Progenitor cell of endocrine pancreas (in vitro differentiated cells): ENCODE data around the gene GP1BB. TPM values are rescaled to one million over a fixed set of nuclear protein-coding genes. Genes with fewer than 3 reads are reported as not detected.

ENCODE experiments used
- DNase-seq: peaks from one replicate; pipeline ENCODE4 v3.0.0; 2021; ENCODE audit warnings: low spot score; ENCODE audit not compliant: unreplicated experiment
- H3K27ac Mint-ChIP-seq: 2 replicates; pipeline ENCODE4 v1.8.0; 2021; ENCODE audit warnings: mild to moderate bottlenecking, moderate library complexity, mixed read lengths
- H3K27me3 Mint-ChIP-seq: 2 replicates; pipeline ENCODE4 v1.8.0; 2021; ENCODE audit warnings: mixed read lengths
- H3K36me3 Mint-ChIP-seq: 2 replicates; pipeline ENCODE4 v1.8.0; 2022; ENCODE audit warnings: mixed read lengths; ENCODE audit not compliant: insufficient read depth
- H3K4me1 Mint-ChIP-seq: 2 replicates; pipeline ENCODE4 v1.8.0; 2021; ENCODE audit warnings: low read depth, mixed read lengths
- H3K4me3 Mint-ChIP-seq: 2 replicates; pipeline ENCODE4 v1.8.0; 2021; ENCODE audit warnings: low read depth, mild to moderate bottlenecking, moderate library complexity, mixed read lengths
- H3K9me3 Mint-ChIP-seq: 2 replicates; pipeline ENCODE4 v1.8.0; 2021; ENCODE audit warnings: low read depth, mixed read lengths
- CTCF ChIP-seq: fragments of 200-600 bp; sonication (generic); IDR thresholded peaks from one replicate; pipeline ENCODE4 v1.5.0; 2021; ENCODE audit warnings: antibody characterized with exemption, mild to moderate bottlenecking; ENCODE audit not compliant: unreplicated experiment
- total RNA-seq: library from RNA; stranded (reverse); gene quantifications from 2 replicates; pipeline ENCODE4 v1.2.1, GENCODE V29; 2021

Gene GP1BB
- total RNA-seq, 1 donor from 2014 or later: 7.7 TPM

- Mint-ChIP-seq H3K4me3 (no peak overlapping the region), H3K27ac (no peak overlapping the region), H3K27me3 (peaks cover 55% of the 10 kb centered on the region), H3K9me3 (no peaks in the 10 kb centered on the region), H3K36me3 (no peaks in the 10 kb centered on the region), H3K4me1 (peaks cover 9% of the 10 kb centered on the region)
- TF ChIP-seq CTCF: no peak
- DNase-seq: no peak
Observed at GRCh38 chr22:19753996-19754700, 30.8 kb downstream of the GP1BB start.

GRCh38 chr22:19754701-19755144 lies 31.4 kb downstream of the GP1BB start:
- H3K27me3 Mint-ChIP-seq: peaks cover 60% of the 10 kb centered on the region
- DNase-seq: no peak
- peaks cover 9% of the 10 kb centered on the region for H3K4me1 Mint-ChIP-seq
- no peaks in the 10 kb centered on the region for H3K9me3 Mint-ChIP-seq
- no peak for TF ChIP-seq CTCF
- no peaks in the 10 kb centered on the region for H3K36me3 Mint-ChIP-seq
- no peak overlapping the region for H3K4me3 Mint-ChIP-seq
- no peak overlapping the region for H3K27ac Mint-ChIP-seq

- no peak for DNase-seq
- no peak for TF ChIP-seq CTCF
- H3K9me3 Mint-ChIP-seq: no peaks in the 10 kb centered on the region
- peaks cover 65% of the 10 kb centered on the region for H3K27me3 Mint-ChIP-seq
- H3K27ac Mint-ChIP-seq: no peak overlapping the region
- no peak overlapping the region for H3K4me3 Mint-ChIP-seq
- no peaks in the 10 kb centered on the region for H3K36me3 Mint-ChIP-seq
- H3K4me1 Mint-ChIP-seq: peaks cover 13% of the 10 kb centered on the region
Observed at GRCh38 chr22:19755145-19755710, 31.9 kb downstream of the GP1BB start.

- H3K4me3 Mint-ChIP-seq: no peak overlapping the region
- H3K9me3 Mint-ChIP-seq: no peaks in the 10 kb centered on the region
- peaks cover 67% of the 10 kb centered on the region for H3K27me3 Mint-ChIP-seq
- no peaks in the 10 kb centered on the region for H3K36me3 Mint-ChIP-seq
- peaks cover 12% of the 10 kb centered on the region for H3K4me1 Mint-ChIP-seq
- TF ChIP-seq CTCF: no peak
- DNase-seq: no peak
- H3K27ac Mint-ChIP-seq: no peak overlapping the region
Observed at GRCh38 chr22:19755722-19756287, 32.5 kb downstream of the GP1BB start.

- peak; percentile 56 for TF ChIP-seq CTCF
- Mint-ChIP-seq H3K36me3 (no peaks in the 10 kb centered on the region), H3K4me3 (no peak overlapping the region), H3K9me3 (no peaks in the 10 kb centered on the region), H3K27me3 (peaks cover 68% of the 10 kb centered on the region), H3K27ac (no peak overlapping the region), H3K4me1 (peaks cover 7% of the 10 kb centered on the region)
- peak; percentile 53 for DNase-seq
Observed at GRCh38 chr22:19756288-19757128, 33.2 kb downstream of the GP1BB start.
